Adrenal gland (tissue), 5 donors: Measurements from ENCODE around the gene GNPAT.

Experiments
- POLR2A ChIP-seq, 2 donors: fragments of 450-650 bp; IDR thresholded peaks; one replicate each; pipeline ENCODE4 v1.6.1; 2017; ENCODE audit warnings: antibody characterized with exemption in 2 of 2, mild to moderate bottlenecking in 2 of 2, moderate library complexity in 1 of 2
- TF ChIP-seq, protein P1 (sequence below), 6 experiments: fragments of 450-650 bp in 4 of 6; fragments of 200-600 bp in 2 of 6; sonication (generic) in 1 of 6; IDR thresholded peaks; 1 replicate in 5 of 6; 2 replicates in 1 of 6; pipeline versions ENCODE4 v1.5.1 to v1.8.0; 2016 to 2021; ENCODE audit warnings: antibody characterized with exemption in 6 of 6, mild to moderate bottlenecking in 2 of 6, moderate library complexity in 1 of 6
- donor health status: DM: no; HTN: no; CAD: no.

- TF ChIP-seq, protein P1, sequence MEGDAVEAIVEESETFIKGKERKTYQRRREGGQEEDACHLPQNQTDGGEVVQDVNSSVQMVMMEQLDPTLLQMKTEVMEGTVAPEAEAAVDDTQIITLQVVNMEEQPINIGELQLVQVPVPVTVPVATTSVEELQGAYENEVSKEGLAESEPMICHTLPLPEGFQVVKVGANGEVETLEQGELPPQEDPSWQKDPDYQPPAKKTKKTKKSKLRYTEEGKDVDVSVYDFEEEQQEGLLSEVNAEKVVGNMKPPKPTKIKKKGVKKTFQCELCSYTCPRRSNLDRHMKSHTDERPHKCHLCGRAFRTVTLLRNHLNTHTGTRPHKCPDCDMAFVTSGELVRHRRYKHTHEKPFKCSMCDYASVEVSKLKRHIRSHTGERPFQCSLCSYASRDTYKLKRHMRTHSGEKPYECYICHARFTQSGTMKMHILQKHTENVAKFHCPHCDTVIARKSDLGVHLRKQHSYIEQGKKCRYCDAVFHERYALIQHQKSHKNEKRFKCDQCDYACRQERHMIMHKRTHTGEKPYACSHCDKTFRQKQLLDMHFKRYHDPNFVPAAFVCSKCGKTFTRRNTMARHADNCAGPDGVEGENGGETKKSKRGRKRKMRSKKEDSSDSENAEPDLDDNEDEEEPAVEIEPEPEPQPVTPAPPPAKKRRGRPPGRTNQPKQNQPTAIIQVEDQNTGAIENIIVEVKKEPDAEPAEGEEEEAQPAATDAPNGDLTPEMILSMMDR (IDR thresholded peaks at IDR 0.05): no peak
- TF ChIP-seq POLR2A (IDR thresholded peaks at IDR 0.05): no peak
Measured at GRCh38 chr1:231194476-231194842, 46.6 kb upstream of the GNPAT start.
